ENCODE results near the gene MT1A.

The MT1A gene

DNA sequence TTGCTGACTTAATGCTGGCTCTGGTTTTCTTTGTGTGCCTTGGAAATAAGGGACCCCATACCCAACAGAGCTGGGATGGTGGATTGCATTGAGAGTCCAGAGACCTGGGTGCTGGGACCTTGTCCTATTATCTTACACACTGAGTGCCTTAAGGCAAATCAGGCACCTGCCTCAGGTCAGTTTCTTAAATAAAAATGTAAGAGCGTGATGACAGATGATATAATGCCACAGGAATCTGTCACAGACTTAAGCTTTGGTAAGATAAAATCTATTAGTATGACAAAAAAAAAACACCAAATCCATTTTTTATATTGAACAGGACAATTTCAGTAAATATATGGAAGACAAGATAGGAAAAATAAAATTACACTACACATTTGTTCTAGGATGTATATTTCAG lies 1.6 kb downstream of the MT1A start:
- TF ChIP-seq EZH2 (IDR thresholded peaks at IDR 0.05; ENCODE audit: borderline replicate concordance, low read depth, low read length, severe bottlenecking) = no peak
- no peak for TF ChIP-seq CTCF (IDR thresholded peaks at IDR 0.05; ENCODE audit: borderline replicate concordance, extremely low read depth, low read length, poor library complexity, severe bottlenecking)
- Histone ChIP-seq H2AFZ (ENCODE audit: low read depth, low read length) (no peak overlapping the region), H3K36me3 (ENCODE audit: insufficient read depth, low read length) (no peaks in the 10 kb centered on the region), H3K9ac (ENCODE audit: low read depth, low read length) (no peak overlapping the region), H3K27me3 (ENCODE audit: insufficient read depth, low read length, poor library complexity) (peaks cover 44% of the 10 kb centered on the region), H3K4me3 (ENCODE audit: low read depth in 1 of 2, low read length in 2 of 2) (no peak overlapping the region), H3K4me2 (ENCODE audit: insufficient read depth, low read length) (no peak overlapping the region), H3K9me3 (ENCODE audit: insufficient read depth, low read length, severe bottlenecking) (no peaks in the 10 kb centered on the region), H4K20me1 (ENCODE audit: insufficient read depth, low read length) (no peaks in the 10 kb centered on the region), H3K79me2 (ENCODE audit: insufficient read depth, low read length) (no peaks in the 10 kb centered on the region), H3K27ac (ENCODE audit: low read length) (no peak overlapping the region), H3K4me1 (ENCODE audit: insufficient read depth, low read length) (no peaks in the 10 kb centered on the region)
- DNase-seq (no peak), ATAC-seq (ENCODE audit: insufficient read depth, low read depth) (no peak)

GRCh38 chr16:56641166-56641565 lies 2.7 kb downstream of the MT1A start:
- H3K9me3 ChIP-seq (ENCODE audit: insufficient read depth, low read length, severe bottlenecking) = no peaks in the 10 kb centered on the region
- H3K4me1 ChIP-seq (ENCODE audit: insufficient read depth, low read length) = no peaks in the 10 kb centered on the region
- DNase-seq (no peak), ATAC-seq (ENCODE audit: insufficient read depth, low read depth) (no peak)
- no peak overlapping the region for H3K27ac ChIP-seq (ENCODE audit: low read length)
- H4K20me1 ChIP-seq (ENCODE audit: insufficient read depth, low read length) = no peaks in the 10 kb centered on the region
- H3K27me3 ChIP-seq (ENCODE audit: insufficient read depth, low read length, poor library complexity) = peaks cover 50% of the 10 kb centered on the region
- no peaks in the 10 kb centered on the region for H3K79me2 ChIP-seq (ENCODE audit: insufficient read depth, low read length)
- no peak overlapping the region for H3K4me2 ChIP-seq (ENCODE audit: insufficient read depth, low read length)
- TF ChIP-seq CTCF (IDR thresholded peaks at IDR 0.05; ENCODE audit: borderline replicate concordance, extremely low read depth, low read length, poor library complexity, severe bottlenecking) = no peak
- no peak for TF ChIP-seq EZH2 (IDR thresholded peaks at IDR 0.05; ENCODE audit: borderline replicate concordance, low read depth, low read length, severe bottlenecking)
- H3K36me3 ChIP-seq (ENCODE audit: insufficient read depth, low read length) = no peaks in the 10 kb centered on the region
- no peak overlapping the region for H3K9ac ChIP-seq (ENCODE audit: low read depth, low read length)
- H2AFZ ChIP-seq (ENCODE audit: low read depth, low read length) = no peak overlapping the region
- H3K4me3 ChIP-seq (ENCODE audit: low read depth in 1 of 2, low read length in 2 of 2) = no peak overlapping the region

DNA sequence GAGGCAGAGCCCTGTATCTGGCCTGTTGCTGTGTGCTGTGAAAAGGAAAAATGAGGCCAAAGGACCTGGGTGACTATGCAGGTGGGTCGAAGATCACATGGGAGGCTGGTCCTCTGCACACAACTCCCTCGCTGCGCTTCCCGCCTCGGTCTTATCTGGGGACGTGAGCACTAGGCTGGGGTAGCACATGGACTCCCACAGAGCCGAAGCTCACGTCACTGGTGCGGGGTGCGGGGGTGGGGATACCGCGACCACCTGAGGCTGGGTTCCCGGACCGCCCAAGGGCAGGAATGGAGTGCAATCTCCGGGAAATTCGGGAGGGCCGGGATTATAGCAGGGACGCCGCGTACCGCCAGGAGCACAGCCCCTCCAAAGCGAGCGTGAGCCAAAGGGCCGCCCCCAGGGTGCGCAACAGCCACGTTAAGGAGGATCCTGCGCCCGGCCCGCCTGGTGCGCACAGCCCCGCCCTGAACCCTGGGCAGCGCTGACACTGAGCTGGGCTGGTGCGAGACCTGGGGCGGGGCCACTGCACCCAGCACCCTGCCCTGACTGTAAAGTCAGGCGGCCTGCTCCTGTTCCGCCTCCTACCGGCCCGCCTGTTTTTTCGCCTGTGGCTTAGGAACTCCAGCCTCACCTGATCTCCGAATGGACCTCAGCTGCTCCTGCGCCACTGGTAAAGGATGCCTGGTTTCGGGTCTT lies 4.8 kb downstream of the MT1A start:
- Histone ChIP-seq H3K4me3 (ENCODE audit: low read depth in 1 of 2, low read length in 2 of 2) (no peak overlapping the region), H2AFZ (ENCODE audit: low read depth, low read length) (no peak overlapping the region), H3K36me3 (ENCODE audit: insufficient read depth, low read length) (no peaks in the 10 kb centered on the region), H3K4me1 (ENCODE audit: insufficient read depth, low read length) (no peaks in the 10 kb centered on the region), H3K9me3 (ENCODE audit: insufficient read depth, low read length, severe bottlenecking) (no peaks in the 10 kb centered on the region), H3K27me3 (ENCODE audit: insufficient read depth, low read length, poor library complexity) (peaks cover 49% of the 10 kb centered on the region), H3K79me2 (ENCODE audit: insufficient read depth, low read length) (no peaks in the 10 kb centered on the region), H3K27ac (ENCODE audit: low read length) (no peak overlapping the region), H3K4me2 (ENCODE audit: insufficient read depth, low read length) (no peak overlapping the region), H3K9ac (ENCODE audit: low read depth, low read length) (no peak overlapping the region), H4K20me1 (ENCODE audit: insufficient read depth, low read length) (no peaks in the 10 kb centered on the region)
- peak; percentile 57 for DNase-seq
- ATAC-seq (ENCODE audit: insufficient read depth, low read depth) = peak; percentile 97
- peak; percentile 36 for TF ChIP-seq EZH2 (IDR thresholded peaks at IDR 0.05; ENCODE audit: borderline replicate concordance, low read depth, low read length, severe bottlenecking)
- no peak for TF ChIP-seq CTCF (IDR thresholded peaks at IDR 0.05; ENCODE audit: borderline replicate concordance, extremely low read depth, low read length, poor library complexity, severe bottlenecking)
